Breast epithelium (tissue), 4 donors: Measurements from ENCODE around the gene CLN6. TPM values are rescaled to one million over a fixed set of nuclear protein-coding genes. Genes with fewer than 3 reads are reported as not detected.

ENCODE experiments used
- DNase-seq, 2 donors: peaks; one replicate each; pipeline ENCODE4 v3.0.0-alpha.2; 2019; ENCODE audit warnings: low spot score in 2 of 2
- H3K27ac ChIP-seq, 2 donors: fragments of 200-600 bp; sonication (generic) in 1 of 2; one replicate each; pipeline ENCODE4 v1.5.1; 2016 to 2019; ENCODE audit warnings: mild to moderate bottlenecking in 1 of 2
- H3K27me3 ChIP-seq, 2 donors: fragments of 200-600 bp; sonication (generic) in 1 of 2; one replicate each; pipeline versions ENCODE4 v1.5.1 to v1.6.0; 2017 to 2019; ENCODE audit warnings: control low read depth in 1 of 2, mild to moderate bottlenecking in 1 of 2
- H3K36me3 ChIP-seq: fragments of 200-600 bp; one replicate; pipeline ENCODE4 v1.5.1; 2019
- H3K4me1 ChIP-seq, 2 donors: fragments of 200-600 bp; sonication (generic); one replicate each; pipeline ENCODE4 v1.5.1; 2016 to 2019; ENCODE audit warnings: control low read depth in 1 of 2
- H3K4me3 ChIP-seq, 3 donors: fragments of 200-600 bp; sonication (generic); 1 replicate in 2 of 3; 2 replicates in 1 of 3; pipeline ENCODE4 v1.5.1; 2016 to 2019; ENCODE audit warnings: mild to moderate bottlenecking in 3 of 3, moderate library complexity in 2 of 3
- H3K9me3 ChIP-seq, 2 donors: fragments of 200-600 bp; sonication (generic) in 1 of 2; one replicate each; pipeline ENCODE4 v1.5.1; 2016 to 2019; ENCODE audit warnings: control low read depth in 1 of 2
- CTCF ChIP-seq, 3 donors: fragments of 450-650 bp; IDR thresholded peaks; one replicate each; pipeline ENCODE4 v1.5.1; 2016 to 2017; ENCODE audit warnings: antibody characterized with exemption in 3 of 3, mild to moderate bottlenecking in 3 of 3, moderate library complexity in 3 of 3
- POLR2A ChIP-seq: fragments of 450-650 bp; IDR thresholded peaks from one replicate; pipeline ENCODE4 v1.6.1; 2016; ENCODE audit warnings: antibody characterized with exemption, mild to moderate bottlenecking, moderate library complexity
- POLR2AphosphoS5 ChIP-seq, 3 donors: sonication (generic); formaldehyde crosslinking; IDR thresholded peaks; one replicate each; pipeline ENCODE4 v1.6.1; 2017; ENCODE audit warnings: antibody characterized with exemption in 3 of 3
- intact Hi-C: fragments of 100-400 bp; cut with DNase I; formaldehyde crosslinking; loops from one replicate; pipeline ENCODE4 v1.15.1; 2023; ENCODE audit warnings: low total_unique reads
- total RNA-seq, 3 donors: library from RNA; depleted of rRNA; stranded (reverse); fragments of >200 nt; gene quantifications; one replicate each; pipeline ENCODE4 v1.1.0, GENCODE V29; 2016

Gene CLN6
- total RNA-seq, 3 donors from 2014 or later: 16.5 to 23.1 (median 18.4) TPM

GRCh38 chr15:68210409-68210756 is 19.1 kb downstream of the CLN6 start:
- no peaks in the 10 kb centered on the region for H3K36me3 ChIP-seq
- peak in 1 of 2 donors; percentile 20 for DNase-seq
- H3K27me3 ChIP-seq: no peaks in the 10 kb centered on the region
- intact Hi-C loops: no loop called here
- H3K4me1 ChIP-seq: no peaks in the 10 kb centered on the region
- TF ChIP-seq POLR2AphosphoS5 (IDR thresholded peaks at IDR 0.05): no peak
- no peak for TF ChIP-seq POLR2A
- TF ChIP-seq CTCF (IDR thresholded peaks at IDR 0.05): no peak
- H3K27ac ChIP-seq: peak overlapping the region in 1 of 2 donors; percentile 21
- no peaks in the 10 kb centered on the region for H3K9me3 ChIP-seq
- H3K4me3 ChIP-seq: peak overlapping the region in 1 of 3 donors; percentile 44

GRCh38 chr15:68209735-68210408 is 19.7 kb downstream of the CLN6 start:
- H3K36me3 ChIP-seq: no peaks in the 10 kb centered on the region
- H3K27ac ChIP-seq: no peak overlapping the region
- H3K4me3 ChIP-seq: no peak overlapping the region
- no peaks in the 10 kb centered on the region for H3K27me3 ChIP-seq
- intact Hi-C loops: no loop called here
- peak in 1 of 2 donors; percentile 27 for DNase-seq
- peaks cover 0 to 3% of the 10 kb centered on the region in 2 donors for H3K4me1 ChIP-seq
- no peak for TF ChIP-seq CTCF (IDR thresholded peaks at IDR 0.05)
- no peak for TF ChIP-seq POLR2A
- TF ChIP-seq POLR2AphosphoS5 (IDR thresholded peaks at IDR 0.05): no peak
- no peaks in the 10 kb centered on the region for H3K9me3 ChIP-seq

GRCh38 chr15:68209272-68209671 is 20.3 kb downstream of the CLN6 start:
- no peaks in the 10 kb centered on the region for H3K36me3 ChIP-seq
- no peaks in the 10 kb centered on the region for H3K9me3 ChIP-seq
- intact Hi-C loops: no loop called here
- H3K4me1 ChIP-seq: peaks cover 0 to 9% of the 10 kb centered on the region in 2 donors
- no peak for DNase-seq
- no peak overlapping the region for H3K4me3 ChIP-seq
- TF ChIP-seq POLR2A (no peak), CTCF (IDR thresholded peaks at IDR 0.05) (no peak), POLR2AphosphoS5 (IDR thresholded peaks at IDR 0.05) (no peak)
- H3K27me3 ChIP-seq: no peaks in the 10 kb centered on the region
- no peak overlapping the region for H3K27ac ChIP-seq

GRCh38 chr15:68208636-68209240 is 20.8 kb downstream of the CLN6 start:
- Histone ChIP-seq H3K4me1 (peaks cover 0 to 10% of the 10 kb centered on the region in 2 donors), H3K4me3 (no peak overlapping the region), H3K36me3 (no peaks in the 10 kb centered on the region), H3K9me3 (no peaks in the 10 kb centered on the region), H3K27ac (no peak overlapping the region), H3K27me3 (no peaks in the 10 kb centered on the region)
- TF ChIP-seq POLR2A: no peak
- no peak for TF ChIP-seq POLR2AphosphoS5 (IDR thresholded peaks at IDR 0.05)
- TF ChIP-seq CTCF (IDR thresholded peaks at IDR 0.05): no peak
- intact Hi-C loops: no loop called here
- peak in 1 of 2 donors; percentile 39 for DNase-seq

- H3K27ac ChIP-seq: no peak overlapping the region
- peak in 1 of 2 donors; percentile 27 for DNase-seq
- no peak overlapping the region for H3K4me3 ChIP-seq
- peaks cover 0 to 10% of the 10 kb centered on the region in 2 donors for H3K4me1 ChIP-seq
- H3K27me3 ChIP-seq: no peaks in the 10 kb centered on the region
- intact Hi-C loops: no loop called here
- no peaks in the 10 kb centered on the region for H3K9me3 ChIP-seq
- no peaks in the 10 kb centered on the region for H3K36me3 ChIP-seq
- TF ChIP-seq CTCF (IDR thresholded peaks at IDR 0.05) (no peak), POLR2AphosphoS5 (IDR thresholded peaks at IDR 0.05) (no peak), POLR2A (no peak)
Observed at GRCh38 chr15:68208136-68208535, 21.4 kb downstream of the CLN6 start.
